GM18870 (cell line): ENCODE measurements around the gene SLC7A8.

ENCODE experiments used
- ATAC-seq: cut with Tn5 transposase; IDR thresholded peaks from one replicate; pipeline ENCODE4 v1.9.1; 2021; ENCODE audit warnings: moderate library complexity; ENCODE audit not compliant: unreplicated experiment

The SLC7A8 gene

DNA sequence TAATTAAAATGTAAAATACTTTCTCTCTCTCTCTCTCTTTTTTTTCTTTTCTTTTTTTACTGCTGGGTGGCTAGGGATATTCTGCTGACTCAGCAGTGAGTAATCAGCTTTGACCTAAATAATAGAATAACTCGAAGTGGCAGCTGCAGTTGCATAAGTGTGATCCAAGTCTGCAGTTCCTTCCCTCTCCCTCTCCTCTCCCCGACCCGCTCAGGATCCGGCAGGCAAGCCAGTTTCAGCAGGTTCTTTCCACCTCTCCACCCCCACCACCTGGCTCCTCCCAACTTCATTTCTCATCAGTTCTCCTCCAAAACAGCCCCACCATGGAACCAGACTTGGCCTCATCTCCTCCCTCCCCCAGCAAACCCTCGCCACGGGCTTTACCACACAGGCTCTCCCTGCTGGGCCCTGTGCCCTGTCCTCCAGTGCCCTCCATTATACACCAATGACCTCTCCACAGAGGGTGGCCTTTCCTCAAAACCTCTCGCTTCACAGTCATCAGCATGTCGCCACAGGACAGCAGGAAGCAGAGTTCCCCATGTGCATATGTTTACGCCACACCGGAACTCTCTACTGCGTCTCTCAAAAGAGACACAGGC, 22.4 kb downstream of the SLC7A8 start:
- no peak for ATAC-seq

DNA sequence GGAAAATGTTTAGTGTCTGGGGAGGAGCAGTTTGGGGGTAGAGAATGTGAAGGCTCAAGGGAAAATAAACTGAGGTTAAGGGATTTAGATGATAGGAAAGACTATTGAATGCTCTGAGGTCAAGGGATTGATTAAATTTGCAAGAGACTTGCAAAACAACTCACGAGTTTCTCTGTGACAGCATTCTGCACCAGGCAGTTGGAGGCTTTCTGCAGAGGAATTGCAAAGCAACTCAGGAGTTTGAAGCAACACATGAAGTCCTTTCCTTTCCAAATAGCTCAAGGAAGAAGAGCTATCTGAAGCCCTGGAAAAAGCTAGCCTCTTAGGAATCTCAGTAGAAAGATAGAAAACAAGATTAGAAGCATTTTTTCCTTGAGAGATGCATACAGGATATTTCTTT, 23.9 kb downstream of the SLC7A8 start:
- ATAC-seq: no peak

GRCh38 chr14:23158779-23159178, 24.7 kb downstream of the SLC7A8 start:
- no peak for ATAC-seq

- no peak for ATAC-seq
These were observed 28.4 kb downstream of the SLC7A8 start for GRCh38 chr14:23154964-23155587.

DNA sequence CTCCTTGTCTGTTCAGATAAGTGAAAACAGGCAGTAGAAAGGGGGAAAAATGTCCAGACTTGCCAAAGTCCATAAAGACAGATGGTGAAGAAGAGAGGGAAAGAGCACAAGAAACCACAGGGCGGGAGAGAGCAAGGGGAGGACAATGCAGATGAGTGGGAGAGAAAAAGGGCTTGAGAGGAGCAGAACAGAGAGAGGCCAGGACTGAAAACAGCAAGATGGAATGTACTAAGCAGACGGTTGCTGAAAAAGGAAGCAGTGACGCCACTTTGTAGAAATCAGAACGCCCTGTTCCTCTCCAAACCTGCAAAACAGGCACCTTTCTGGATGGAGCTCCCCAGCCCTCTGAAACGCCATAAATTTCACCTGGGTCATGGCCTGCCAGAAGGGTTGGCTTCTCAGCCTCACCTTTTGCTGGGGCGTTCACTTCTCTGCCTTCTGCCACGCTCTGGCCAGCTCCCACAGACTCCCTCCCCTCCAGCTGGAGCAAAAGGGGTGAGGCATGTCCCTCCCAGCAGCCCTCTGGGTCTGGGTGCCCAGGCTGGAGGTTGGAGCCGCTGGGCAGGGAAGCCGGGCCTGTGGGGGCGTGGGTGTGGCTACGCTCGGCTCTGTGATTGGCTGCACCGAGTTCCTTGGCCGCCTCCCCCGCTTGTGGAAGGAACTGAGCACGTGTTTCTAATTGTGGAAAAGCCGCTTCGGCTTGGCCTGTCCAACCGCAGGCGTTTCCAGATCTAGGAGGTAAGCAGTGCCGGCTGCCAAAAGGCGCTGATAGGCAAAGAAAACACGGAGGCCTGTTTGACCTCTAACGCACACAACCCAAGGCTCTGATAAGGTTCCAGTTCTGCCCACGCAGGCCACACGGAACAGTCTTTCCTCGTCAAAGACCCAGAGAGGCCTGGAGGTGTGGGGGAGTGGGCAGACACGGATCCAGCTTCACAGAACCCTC, 29.3 kb downstream of the SLC7A8 start:
- no peak for ATAC-seq

GRCh38 chr14:23151342-23151741, 32.1 kb downstream of the SLC7A8 start:
- ATAC-seq: no peak

GRCh38 chr14:23149745-23150144, 33.7 kb downstream of the SLC7A8 start:
- no peak for ATAC-seq

DNA sequence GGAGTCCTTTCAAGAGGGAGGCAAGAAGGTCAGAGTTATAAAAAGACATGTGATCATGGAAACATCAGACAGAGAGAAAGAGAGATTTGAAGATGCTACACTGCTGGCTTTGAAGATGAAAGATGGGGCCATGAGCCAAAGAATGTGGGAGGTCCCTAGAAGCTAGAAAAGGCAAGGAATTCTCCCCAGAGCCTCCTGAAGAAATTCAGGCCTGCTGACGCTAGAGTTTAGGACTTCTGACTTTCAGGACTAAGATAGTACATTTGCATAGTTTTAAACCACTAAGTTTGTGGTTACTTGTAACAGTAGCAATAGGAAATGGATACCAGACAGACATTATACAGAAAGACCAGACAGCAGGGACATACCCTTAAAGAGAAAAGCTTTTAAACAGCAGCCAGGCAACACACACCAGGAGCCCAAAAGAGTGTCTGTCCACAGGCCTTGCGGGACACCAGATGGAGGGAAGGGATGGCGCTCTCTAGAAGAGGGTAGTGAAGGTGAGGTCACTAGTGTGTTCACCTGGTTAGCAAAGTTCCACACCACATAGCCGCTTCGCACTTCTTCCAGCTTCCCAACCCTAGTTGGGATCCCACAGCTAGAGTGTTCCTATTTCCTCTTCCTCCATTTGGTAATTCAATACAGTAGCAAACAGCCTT, 34.7 kb downstream of the SLC7A8 start:
- ATAC-seq: no peak

- ATAC-seq: no peak
These were observed 35.8 kb downstream of the SLC7A8 start for GRCh38 chr14:23147676-23148075.

DNA sequence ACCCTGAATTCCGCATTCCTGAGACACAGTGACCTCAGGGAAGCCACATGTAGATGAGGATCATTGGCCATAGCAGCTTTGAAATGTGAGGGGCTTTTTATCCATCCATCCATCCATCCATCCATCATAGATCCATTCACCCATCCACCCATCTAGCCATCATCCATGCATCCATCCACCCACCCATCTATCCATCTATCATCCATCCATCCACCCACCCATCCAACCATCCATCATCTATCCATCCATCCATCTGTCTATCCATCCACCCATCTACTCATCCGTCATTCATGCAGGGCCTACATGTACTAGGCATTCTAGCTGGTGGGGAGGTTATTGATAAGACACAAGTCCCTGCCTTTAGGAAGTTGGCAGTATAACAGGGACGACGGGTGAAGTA, 36.5 kb downstream of the SLC7A8 start:
- ATAC-seq: no peak

- ATAC-seq: no peak
These were observed 37.0 kb downstream of the SLC7A8 start for GRCh38 chr14:23146351-23146910.

GRCh38 chr14:23145794-23146350, 37.6 kb downstream of the SLC7A8 start:
- ATAC-seq: no peak

DNA sequence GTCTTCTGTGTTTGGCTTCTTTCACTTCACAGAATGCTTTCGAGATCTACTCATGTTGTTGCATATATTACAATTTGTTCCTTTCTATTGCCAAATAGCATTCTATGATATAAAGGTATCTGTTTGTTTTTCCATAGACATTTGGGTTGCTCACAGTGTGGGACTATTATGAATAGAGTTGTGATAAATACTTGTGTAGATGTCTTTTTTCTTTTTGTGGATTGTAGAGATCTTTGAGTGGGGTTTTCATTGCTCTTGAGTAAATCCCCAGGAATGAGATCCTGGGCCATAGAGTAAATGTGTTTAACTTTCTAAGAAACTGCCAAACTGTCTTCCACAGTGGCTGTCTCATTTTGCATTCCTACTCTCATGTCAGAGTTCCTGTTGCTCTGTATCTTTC, 39.5 kb downstream of the SLC7A8 start:
- no peak for ATAC-seq

DNA sequence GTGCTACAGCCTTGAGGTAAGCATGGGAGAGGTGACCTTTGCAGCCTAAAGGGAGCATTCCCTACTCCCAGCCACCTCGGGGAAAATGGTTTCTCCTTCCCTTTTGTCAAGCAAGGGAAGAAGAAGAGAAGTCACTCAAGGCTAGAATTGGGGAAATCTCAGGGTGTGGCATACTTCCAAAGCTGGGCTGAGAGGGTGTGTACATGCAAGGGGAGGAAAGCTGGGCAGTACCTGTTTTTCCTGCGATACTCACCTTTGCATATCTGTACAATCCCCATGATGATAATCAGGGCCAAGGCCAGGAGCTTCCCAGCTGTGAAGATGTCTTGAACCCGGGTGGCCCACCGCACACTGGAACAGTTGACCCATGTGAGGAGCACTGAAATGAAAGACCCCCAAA, 40.6 kb downstream of the SLC7A8 start:
- ATAC-seq: no peak

DNA sequence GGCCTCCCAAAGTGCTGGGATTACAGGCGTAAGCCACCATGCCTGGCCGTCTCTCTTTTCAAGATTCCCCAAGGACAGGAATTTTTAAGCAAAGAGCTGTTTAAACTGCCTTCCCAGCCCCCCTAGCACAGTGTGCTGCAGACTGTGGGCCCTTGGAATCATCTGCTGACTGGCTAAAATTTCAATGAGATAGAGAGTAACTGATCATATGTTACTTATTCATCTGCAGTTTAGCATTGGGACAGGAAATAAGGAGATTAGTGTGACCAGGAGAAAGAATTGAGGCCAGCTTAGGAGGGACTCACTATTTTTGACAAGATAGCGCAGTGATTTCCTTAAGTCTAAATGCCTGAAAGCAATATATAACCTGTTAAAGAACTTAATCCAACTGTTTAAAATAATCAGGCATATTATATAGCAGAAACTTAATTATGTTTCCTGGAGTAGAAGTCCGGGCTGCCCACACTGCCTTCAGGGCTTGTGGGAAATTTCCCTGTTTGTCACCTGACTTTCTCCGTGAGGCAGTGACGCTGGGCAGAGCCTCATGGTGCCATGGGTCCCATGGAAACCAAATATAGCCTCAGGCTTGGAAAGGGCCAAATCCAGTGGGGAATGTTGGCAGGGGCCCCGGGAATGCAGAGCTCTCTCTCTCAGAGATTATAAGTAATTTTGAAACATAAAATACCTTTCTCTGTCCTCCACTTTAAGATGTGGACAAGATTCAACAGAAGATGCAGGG, 41.6 kb downstream of the SLC7A8 start:
- no peak for ATAC-seq

DNA sequence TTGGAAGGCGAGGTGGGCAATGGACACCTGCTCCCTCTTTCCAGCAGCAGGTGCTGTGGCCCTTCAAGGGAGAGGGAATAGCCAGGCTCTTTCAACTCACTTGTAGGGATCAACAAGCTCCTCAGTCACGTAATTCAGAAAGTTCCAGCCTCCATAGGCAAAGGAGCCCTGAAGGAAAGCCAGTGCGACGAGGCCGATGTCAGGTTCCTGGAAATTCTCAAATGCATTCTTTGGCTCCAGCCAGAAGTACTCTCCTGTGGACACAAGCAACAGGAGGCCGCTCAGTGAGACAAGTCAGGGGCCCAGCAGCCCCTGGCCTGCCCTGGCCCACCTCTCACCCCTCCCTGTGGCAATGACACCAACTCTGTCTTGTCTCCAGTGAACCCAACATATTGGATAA, 43.1 kb downstream of the SLC7A8 start:
- ATAC-seq: no peak

- no peak for ATAC-seq
These were observed 43.6 kb downstream of the SLC7A8 start for GRCh38 chr14:23139874-23140273.

DNA sequence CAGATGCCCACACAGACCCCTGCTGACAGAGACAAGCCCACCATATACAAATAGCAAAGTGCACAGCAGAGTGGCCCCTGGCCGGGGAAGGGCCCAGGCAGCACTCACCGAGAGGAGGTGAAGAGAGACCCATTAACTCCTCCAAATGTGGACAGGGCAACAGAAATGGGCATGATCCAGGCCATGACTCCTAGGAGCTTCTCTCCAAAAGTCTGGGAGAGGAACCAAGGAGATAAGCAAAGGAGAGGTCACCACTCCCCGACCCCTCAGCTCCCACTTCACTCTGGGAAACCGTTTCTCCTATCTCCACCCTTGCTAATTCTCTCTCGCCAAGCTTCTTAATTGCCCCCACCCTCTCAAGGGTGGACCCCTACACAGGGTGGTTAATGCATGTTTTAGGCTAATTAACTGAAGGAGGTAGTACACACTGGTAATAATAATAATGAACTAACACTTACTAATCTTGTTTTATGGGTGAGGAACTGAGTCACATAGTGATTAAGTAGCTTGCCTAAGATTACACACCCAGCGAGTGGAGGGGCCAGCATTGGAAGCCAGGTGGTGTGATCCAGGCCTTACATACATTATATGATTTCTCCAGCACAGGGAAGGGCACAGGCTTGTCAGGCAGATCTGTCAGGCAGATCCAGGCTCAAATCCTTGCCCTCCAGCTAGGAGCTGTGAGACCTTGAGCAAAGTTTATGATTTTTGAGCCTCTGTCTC, 45.5 kb downstream of the SLC7A8 start:
- ATAC-seq: no peak

- no peak for ATAC-seq
These were observed 46.2 kb downstream of the SLC7A8 start for GRCh38 chr14:23137192-23137812.
